ENCODE results near the gene DELE1.

DELE1 gene

DNA sequence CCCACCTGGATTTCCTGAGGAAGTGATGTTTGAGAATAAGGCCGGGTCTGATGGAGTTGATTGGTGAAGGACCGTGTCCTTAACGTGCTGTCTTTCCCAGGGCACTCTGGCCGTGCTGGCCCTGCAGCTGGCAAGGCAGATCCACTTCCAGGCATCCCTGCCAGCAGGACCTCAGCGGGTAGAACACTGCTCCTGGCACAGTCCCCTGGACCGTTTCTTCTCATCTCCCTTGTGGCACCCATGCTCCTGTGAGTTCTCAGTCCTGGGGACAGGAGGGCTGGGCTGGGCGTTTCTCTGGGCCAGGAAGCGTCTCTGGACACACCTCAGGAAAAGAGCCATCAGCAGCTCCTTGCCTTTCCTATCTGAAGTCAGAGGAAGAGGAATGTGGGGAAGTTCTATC is 4.4 kb downstream of the DELE1 start:
- no peaks in the 10 kb centered on the region for H3K9me3 ChIP-seq (ENCODE audit: control insufficient read depth, low read length)
- H3K4me3 ChIP-seq (ENCODE audit: extremely low read depth, insufficient read depth, low read length, poor library complexity, severe bottlenecking): no peak overlapping the region
- no peak overlapping the region for H3K27ac ChIP-seq (ENCODE audit: low read depth, low read length, severe bottlenecking)
- WGBS, 2 experiments (ENCODE audit: insufficient coverage in 2 of 2): 98% methylated on average over 6 to 8 of the region's 8 CpGs
- peaks cover 75% of the 10 kb centered on the region for H3K36me3 ChIP-seq (ENCODE audit: control insufficient read depth, insufficient read depth, low read length)
- H3K4me1 ChIP-seq (ENCODE audit: control insufficient read depth, insufficient read depth, low read length, poor library complexity, severe bottlenecking): peaks cover 4% of the 10 kb centered on the region

DNA sequence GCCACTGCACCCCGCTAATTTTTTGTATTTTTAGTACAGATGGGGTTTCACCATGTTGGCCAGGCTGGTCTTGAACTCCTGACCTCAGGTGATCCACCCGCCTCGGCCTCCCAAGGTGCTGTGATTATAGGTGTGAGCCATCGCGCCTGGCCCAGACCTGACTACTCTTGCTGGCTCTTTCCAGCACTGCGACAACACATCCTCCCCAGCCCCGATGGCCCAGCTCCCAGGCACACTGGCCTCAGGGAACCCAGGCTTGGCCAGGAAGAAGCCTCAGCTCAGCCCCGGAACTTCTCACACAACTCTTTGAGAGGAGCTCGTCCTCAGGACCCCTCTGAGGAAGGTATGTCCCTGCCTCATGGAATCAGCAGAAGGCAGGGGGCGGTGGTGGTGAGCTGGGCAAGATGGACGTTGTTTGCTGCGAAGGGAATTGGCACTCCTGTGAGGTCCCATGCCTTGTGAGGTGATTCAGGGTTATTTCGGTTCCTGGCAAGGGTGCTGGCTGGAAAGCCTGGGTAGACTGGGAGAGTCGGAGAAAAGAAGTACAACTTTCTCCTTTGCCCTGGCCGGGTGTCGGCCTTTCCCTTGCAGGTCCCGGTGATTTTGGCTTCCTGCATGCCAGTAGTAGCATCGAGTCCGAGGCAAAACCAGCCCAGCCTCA is 5.9 kb downstream of the DELE1 start:
- Histone ChIP-seq H3K4me1 (ENCODE audit: control insufficient read depth, insufficient read depth, low read length, poor library complexity, severe bottlenecking) (peaks cover under 1% of the 10 kb centered on the region), H3K36me3 (ENCODE audit: control insufficient read depth, insufficient read depth, low read length) (peaks cover 88% of the 10 kb centered on the region), H3K9me3 (ENCODE audit: control insufficient read depth, low read length) (no peaks in the 10 kb centered on the region), H3K27ac (ENCODE audit: low read depth, low read length, severe bottlenecking) (no peak overlapping the region), H3K4me3 (ENCODE audit: extremely low read depth, insufficient read depth, low read length, poor library complexity, severe bottlenecking) (no peak overlapping the region)
- WGBS, 2 experiments (ENCODE audit: insufficient coverage in 2 of 2): 94 to 96% methylated on average over 17 to 18 of the region's 19 CpGs

DNA sequence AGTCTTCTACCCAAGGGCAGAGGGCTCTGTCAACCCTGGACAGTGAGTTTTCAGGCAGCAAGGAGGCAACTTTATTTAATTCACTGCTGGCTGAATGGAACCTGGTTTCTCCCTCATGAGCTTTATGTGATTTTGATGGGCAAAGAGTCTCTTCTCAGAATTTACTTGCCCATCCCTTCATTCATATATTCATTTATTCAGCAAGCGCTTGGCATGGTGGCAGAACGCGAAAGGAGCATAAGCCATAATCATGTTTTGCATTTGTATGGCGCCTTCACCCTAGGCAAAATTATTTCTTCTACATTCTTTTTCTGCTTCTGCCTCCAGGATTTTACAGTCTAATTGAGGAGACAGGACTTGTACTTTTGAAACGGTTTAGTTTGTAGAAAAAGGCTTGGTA is 8.0 kb downstream of the DELE1 start:
- Histone ChIP-seq H3K4me3 (ENCODE audit: extremely low read depth, insufficient read depth, low read length, poor library complexity, severe bottlenecking) (no peak overlapping the region), H3K4me1 (ENCODE audit: control insufficient read depth, insufficient read depth, low read length, poor library complexity, severe bottlenecking) (no peaks in the 10 kb centered on the region), H3K36me3 (ENCODE audit: control insufficient read depth, insufficient read depth, low read length) (peaks cover 91% of the 10 kb centered on the region), H3K27ac (ENCODE audit: low read depth, low read length, severe bottlenecking) (no peak overlapping the region), H3K9me3 (ENCODE audit: control insufficient read depth, low read length) (no peaks in the 10 kb centered on the region)
- WGBS, 2 experiments (ENCODE audit: insufficient coverage in 2 of 2): 100% methylated on average over 1 of the region's 5 CpGs

GRCh38 chr5:141933151-141933550 is 9.5 kb downstream of the DELE1 start:
- Histone ChIP-seq H3K9me3 (ENCODE audit: control insufficient read depth, low read length) (no peaks in the 10 kb centered on the region), H3K4me3 (ENCODE audit: extremely low read depth, insufficient read depth, low read length, poor library complexity, severe bottlenecking) (no peak overlapping the region), H3K36me3 (ENCODE audit: control insufficient read depth, insufficient read depth, low read length) (peaks cover 86% of the 10 kb centered on the region), H3K4me1 (ENCODE audit: control insufficient read depth, insufficient read depth, low read length, poor library complexity, severe bottlenecking) (no peaks in the 10 kb centered on the region), H3K27ac (ENCODE audit: low read depth, low read length, severe bottlenecking) (no peak overlapping the region)
- 100% methylated on average over 7 of the region's 7 CpGs; no CpG with 5 or more reads in 1 of the 2 experiments for WGBS, 2 experiments (ENCODE audit: insufficient coverage in 2 of 2)

DNA sequence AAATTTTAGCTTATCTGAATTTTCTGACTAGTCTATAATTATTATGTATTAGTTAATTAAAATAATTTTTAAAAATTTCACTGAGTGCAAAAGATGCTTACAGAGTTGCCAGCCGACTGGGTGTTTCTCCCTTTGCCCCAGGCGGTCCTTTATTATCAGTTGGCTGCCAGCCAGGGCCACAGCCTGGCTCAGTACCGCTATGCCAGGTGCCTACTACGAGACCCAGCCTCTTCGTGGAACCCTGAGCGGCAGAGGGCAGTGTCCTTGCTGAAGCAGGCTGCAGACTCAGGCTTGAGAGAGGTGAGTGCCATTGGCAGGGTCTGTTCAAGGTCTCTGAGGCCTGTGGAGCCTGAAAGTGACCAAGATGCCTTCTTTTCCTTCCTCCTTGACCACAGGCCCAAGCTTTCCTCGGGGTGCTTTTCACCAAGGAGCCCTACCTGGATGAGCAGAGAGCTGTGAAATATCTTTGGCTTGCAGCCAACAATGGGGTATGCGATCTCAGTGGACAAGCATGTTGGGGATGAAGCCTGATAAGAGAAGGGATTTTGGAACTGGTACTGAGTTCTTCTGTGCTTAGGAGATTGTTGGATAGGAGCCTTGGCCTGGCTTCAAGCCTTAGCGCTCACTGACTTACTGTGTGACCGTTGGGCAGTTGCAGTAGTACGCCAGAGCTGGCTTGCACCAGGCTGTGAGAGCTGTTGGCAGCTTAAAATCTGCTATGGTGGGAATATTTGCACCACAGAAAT is 10.6 kb downstream of the DELE1 start:
- no peaks in the 10 kb centered on the region for H3K4me1 ChIP-seq (ENCODE audit: control insufficient read depth, insufficient read depth, low read length, poor library complexity, severe bottlenecking)
- no peak overlapping the region for H3K27ac ChIP-seq (ENCODE audit: low read depth, low read length, severe bottlenecking)
- H3K36me3 ChIP-seq (ENCODE audit: control insufficient read depth, insufficient read depth, low read length): peaks cover 85% of the 10 kb centered on the region
- H3K9me3 ChIP-seq (ENCODE audit: control insufficient read depth, low read length): no peaks in the 10 kb centered on the region
- 96 to 97% methylated on average over 9 to 10 of the region's 11 CpGs for WGBS, 2 experiments (ENCODE audit: insufficient coverage in 2 of 2)
- no peak overlapping the region for H3K4me3 ChIP-seq (ENCODE audit: extremely low read depth, insufficient read depth, low read length, poor library complexity, severe bottlenecking)

DNA sequence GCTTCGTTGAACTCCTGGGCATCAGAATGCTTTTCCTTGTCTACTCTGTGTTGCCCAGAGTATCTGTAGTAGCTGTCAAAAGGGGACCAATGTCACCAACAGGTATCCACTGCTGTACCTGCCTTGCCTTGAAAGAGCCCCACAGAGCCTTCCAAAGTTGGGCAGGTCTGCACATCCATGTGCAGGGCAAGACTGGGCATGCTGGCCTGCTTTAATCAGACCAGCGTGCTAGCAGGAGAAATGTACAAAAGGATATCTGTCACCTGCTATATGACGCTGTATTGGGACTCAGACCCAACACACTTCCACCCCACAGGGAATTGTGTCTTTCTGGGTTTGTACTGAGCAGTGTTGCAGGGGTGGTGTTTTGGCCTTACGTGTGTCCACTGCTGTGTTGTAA is 11.9 kb downstream of the DELE1 start:
- no peak overlapping the region for H3K27ac ChIP-seq (ENCODE audit: low read depth, low read length, severe bottlenecking)
- peaks cover 85% of the 10 kb centered on the region for H3K36me3 ChIP-seq (ENCODE audit: control insufficient read depth, insufficient read depth, low read length)
- H3K4me3 ChIP-seq (ENCODE audit: extremely low read depth, insufficient read depth, low read length, poor library complexity, severe bottlenecking): no peak overlapping the region
- no peaks in the 10 kb centered on the region for H3K4me1 ChIP-seq (ENCODE audit: control insufficient read depth, insufficient read depth, low read length, poor library complexity, severe bottlenecking)
- 90 to 100% methylated on average over 2 of the region's 4 CpGs for WGBS, 2 experiments (ENCODE audit: insufficient coverage in 2 of 2)
- no peaks in the 10 kb centered on the region for H3K9me3 ChIP-seq (ENCODE audit: control insufficient read depth, low read length)

GRCh38 chr5:141940695-141941271 is 17.1 kb downstream of the DELE1 start:
- WGBS, 2 experiments (ENCODE audit: insufficient coverage in 2 of 2): 80 to 82% methylated on average over 4 to 5 of the region's 6 CpGs
- Histone ChIP-seq H3K36me3 (ENCODE audit: control insufficient read depth, insufficient read depth, low read length) (peaks cover 43% of the 10 kb centered on the region), H3K4me3 (ENCODE audit: extremely low read depth, insufficient read depth, low read length, poor library complexity, severe bottlenecking) (no peak overlapping the region), H3K4me1 (ENCODE audit: control insufficient read depth, insufficient read depth, low read length, poor library complexity, severe bottlenecking) (peaks cover 8% of the 10 kb centered on the region), H3K9me3 (ENCODE audit: control insufficient read depth, low read length) (no peaks in the 10 kb centered on the region), H3K27ac (ENCODE audit: low read depth, low read length, severe bottlenecking) (no peak overlapping the region)

- no peak overlapping the region for H3K4me3 ChIP-seq (ENCODE audit: extremely low read depth, insufficient read depth, low read length, poor library complexity, severe bottlenecking)
- H3K27ac ChIP-seq (ENCODE audit: low read depth, low read length, severe bottlenecking): no peak overlapping the region
- no peaks in the 10 kb centered on the region for H3K9me3 ChIP-seq (ENCODE audit: control insufficient read depth, low read length)
- peaks cover 40% of the 10 kb centered on the region for H3K36me3 ChIP-seq (ENCODE audit: control insufficient read depth, insufficient read depth, low read length)
- WGBS, 2 experiments (ENCODE audit: insufficient coverage in 2 of 2): 81 to 100% methylated on average over 2 to 3 of the region's 6 CpGs
- H3K4me1 ChIP-seq (ENCODE audit: control insufficient read depth, insufficient read depth, low read length, poor library complexity, severe bottlenecking): peaks cover 8% of the 10 kb centered on the region
Measured at GRCh38 chr5:141941307-141941706, 17.6 kb downstream of the DELE1 start.

GRCh38 chr5:141941779-141942178 is 18.1 kb downstream of the DELE1 start:
- Histone ChIP-seq H3K27ac (ENCODE audit: low read depth, low read length, severe bottlenecking) (no peak overlapping the region), H3K4me3 (ENCODE audit: extremely low read depth, insufficient read depth, low read length, poor library complexity, severe bottlenecking) (no peak overlapping the region), H3K9me3 (ENCODE audit: control insufficient read depth, low read length) (no peaks in the 10 kb centered on the region), H3K4me1 (ENCODE audit: control insufficient read depth, insufficient read depth, low read length, poor library complexity, severe bottlenecking) (peaks cover 8% of the 10 kb centered on the region), H3K36me3 (ENCODE audit: control insufficient read depth, insufficient read depth, low read length) (peaks cover 35% of the 10 kb centered on the region)
- WGBS, 2 experiments (ENCODE audit: insufficient coverage in 2 of 2): 80% methylated on average over 1 of the region's 6 CpGs; no CpG with 5 or more reads in 1 of the 2 experiments

DNA sequence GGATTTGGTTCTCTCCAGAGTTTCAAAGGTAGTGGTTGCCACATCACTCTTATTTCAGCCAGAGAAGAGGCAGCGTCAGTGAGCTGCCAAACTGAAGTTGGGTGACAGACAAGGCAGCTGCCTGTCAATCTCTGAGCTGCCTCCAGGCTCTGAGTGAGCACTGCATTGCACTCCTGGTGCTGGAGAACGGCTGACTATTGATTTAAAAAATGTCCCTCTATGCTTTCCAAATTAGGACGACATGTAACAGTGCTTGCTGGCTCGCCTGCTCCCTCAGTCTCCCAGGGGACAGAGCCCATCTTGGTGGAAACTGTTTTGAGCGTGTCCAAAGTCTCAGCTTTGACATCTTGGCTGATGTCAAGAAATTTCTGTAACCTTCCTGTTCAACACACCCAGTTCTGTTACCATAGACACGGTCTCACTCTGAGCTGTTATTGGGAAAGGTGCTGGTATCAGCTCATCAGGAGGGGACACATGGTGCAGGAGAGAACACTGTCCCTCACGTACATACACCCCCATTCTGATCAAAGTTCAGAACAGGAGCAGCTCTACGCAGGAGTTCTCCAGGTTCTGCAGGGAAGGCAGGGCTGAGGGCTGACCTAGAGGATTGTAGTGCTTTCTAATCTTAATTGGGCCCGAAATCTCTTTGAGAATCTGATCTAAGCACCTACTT is 18.6 kb downstream of the DELE1 start:
- H3K4me3 ChIP-seq (ENCODE audit: extremely low read depth, insufficient read depth, low read length, poor library complexity, severe bottlenecking): no peak overlapping the region
- no peaks in the 10 kb centered on the region for H3K9me3 ChIP-seq (ENCODE audit: control insufficient read depth, low read length)
- peaks cover 8% of the 10 kb centered on the region for H3K4me1 ChIP-seq (ENCODE audit: control insufficient read depth, insufficient read depth, low read length, poor library complexity, severe bottlenecking)
- WGBS, 2 experiments (ENCODE audit: insufficient coverage in 2 of 2): 88 to 97% methylated on average over 5 to 8 of the region's 9 CpGs
- peaks cover 30% of the 10 kb centered on the region for H3K36me3 ChIP-seq (ENCODE audit: control insufficient read depth, insufficient read depth, low read length)
- H3K27ac ChIP-seq (ENCODE audit: low read depth, low read length, severe bottlenecking): no peak overlapping the region

Data from mesodermal cell (in vitro differentiated cells).